Measurements from ENCODE around the gene PRKRIP1. TPM values are rescaled to one million over a fixed set of nuclear protein-coding genes. Genes with fewer than 3 reads are reported as not detected.
"Not testable (repeated sequence)": the region's sequence is repeated elsewhere in the genome, so short reads cannot be mapped to it uniquely, and the experiment has no call there.

The PRKRIP1 gene
- total RNA-seq, 4 donors from 2014 or later = 24.8 to 97.3 (median 33.6) TPM

- WGBS, 2 donors (ENCODE audit: low coverage in 1 of 2) = 90% methylated on average over 3 to 6 of the region's 6 CpGs
- intact Hi-C loops (cut with DNase I; ENCODE audit: low total_unique reads) = no loop called here
Measured at GRCh38 chr7:102452451-102452850, 56.3 kb downstream of the PRKRIP1 start.

GRCh38 chr7:102453319-102453718 lies 57.2 kb downstream of the PRKRIP1 start:
- no peaks in the 10 kb centered on the region for H3K9me3 ChIP-seq
- WGBS, 2 donors (ENCODE audit: low coverage in 1 of 2) = 86 to 100% methylated on average over 1 to 7 of the region's 7 CpGs

More at GRCh38 chr7:102452451-102452850, 56.3 kb downstream of the PRKRIP1 start:
- in situ Hi-C loops (cut with MboI; ENCODE audit: low pct_ligation_motif_present in 1 of 4, low pct_unique_long_range_greater_than_20kb in 1 of 4, low sequenced_read_pairs in 3 of 4) = loop anchor here in 1 of 4 donors (10.0 kb wide), 1 partner anchor 48 kb away; no protein-coding TSS in a partner anchor
- DNase-seq = no peak
- Histone ChIP-seq H3K9me3 (no peaks in the 10 kb centered on the region), H3K27me3 (no peaks in the 10 kb centered on the region), H3K36me3 (peaks cover 0 to 10% (median 5%) of the 10 kb centered on the region in 4 donors), H3K27ac (no peak overlapping the region), H3K4me1 (no peaks in the 10 kb centered on the region), H3K4me3 (no peak overlapping the region)
- TF ChIP-seq, protein P1, sequence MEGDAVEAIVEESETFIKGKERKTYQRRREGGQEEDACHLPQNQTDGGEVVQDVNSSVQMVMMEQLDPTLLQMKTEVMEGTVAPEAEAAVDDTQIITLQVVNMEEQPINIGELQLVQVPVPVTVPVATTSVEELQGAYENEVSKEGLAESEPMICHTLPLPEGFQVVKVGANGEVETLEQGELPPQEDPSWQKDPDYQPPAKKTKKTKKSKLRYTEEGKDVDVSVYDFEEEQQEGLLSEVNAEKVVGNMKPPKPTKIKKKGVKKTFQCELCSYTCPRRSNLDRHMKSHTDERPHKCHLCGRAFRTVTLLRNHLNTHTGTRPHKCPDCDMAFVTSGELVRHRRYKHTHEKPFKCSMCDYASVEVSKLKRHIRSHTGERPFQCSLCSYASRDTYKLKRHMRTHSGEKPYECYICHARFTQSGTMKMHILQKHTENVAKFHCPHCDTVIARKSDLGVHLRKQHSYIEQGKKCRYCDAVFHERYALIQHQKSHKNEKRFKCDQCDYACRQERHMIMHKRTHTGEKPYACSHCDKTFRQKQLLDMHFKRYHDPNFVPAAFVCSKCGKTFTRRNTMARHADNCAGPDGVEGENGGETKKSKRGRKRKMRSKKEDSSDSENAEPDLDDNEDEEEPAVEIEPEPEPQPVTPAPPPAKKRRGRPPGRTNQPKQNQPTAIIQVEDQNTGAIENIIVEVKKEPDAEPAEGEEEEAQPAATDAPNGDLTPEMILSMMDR (IDR thresholded peaks at IDR 0.05) = no peak
- TF ChIP-seq EP300 (IDR thresholded peaks at IDR 0.05; ENCODE audit: low read depth) = no peak
- TF ChIP-seq POLR2AphosphoS5 (IDR thresholded peaks at IDR 0.05) = no peak
- no peak for TF ChIP-seq POLR2A (IDR thresholded peaks at IDR 0.05)

DNA sequence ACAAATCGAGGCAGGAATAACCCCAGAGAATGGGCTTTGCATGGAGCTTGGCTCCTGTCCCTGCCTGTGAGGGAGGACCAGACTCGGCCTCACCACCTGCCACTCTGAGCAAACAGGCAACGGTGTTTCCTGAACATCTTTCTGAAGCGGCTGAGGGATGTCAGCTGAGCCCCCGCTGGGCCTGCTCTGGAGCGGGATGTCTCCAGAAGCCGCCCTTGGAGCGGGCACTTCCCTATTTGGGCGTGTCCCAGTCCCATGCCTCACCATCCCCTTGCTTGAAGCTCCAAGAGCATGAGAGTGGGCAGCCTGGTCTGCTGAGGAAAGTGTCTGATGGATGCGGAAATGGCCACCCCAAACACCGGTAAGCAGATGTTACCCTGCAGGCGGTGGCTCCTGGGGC lies 58.3 kb downstream of the PRKRIP1 start:
- no peaks in the 10 kb centered on the region for H3K9me3 ChIP-seq
- no peaks in the 10 kb centered on the region for H3K27me3 ChIP-seq
- H3K27ac ChIP-seq = no peak overlapping the region
- H3K36me3 ChIP-seq = peaks cover 0 to 28% (median 8%) of the 10 kb centered on the region in 4 donors
- in situ Hi-C loops (cut with MboI; ENCODE audit: low pct_ligation_motif_present in 1 of 4, low pct_unique_long_range_greater_than_20kb in 1 of 4, low sequenced_read_pairs in 3 of 4) (loop anchor here in 1 of 4 donors (10.0 kb wide), 1 partner anchor 50 kb away; no protein-coding TSS in a partner anchor), intact Hi-C loops (cut with DNase I; ENCODE audit: low total_unique reads) (no loop called here)
- no peak overlapping the region for H3K4me3 ChIP-seq
- TF ChIP-seq POLR2A (IDR thresholded peaks at IDR 0.05) (no peak), EP300 (IDR thresholded peaks at IDR 0.05; ENCODE audit: low read depth) (no peak)
- TF ChIP-seq, protein P1 (IDR thresholded peaks at IDR 0.05) = no peak
- DNase-seq = no peak
- 55% methylated on average over 11 of the region's 12 CpGs; no CpG with 5 or more reads in 1 of the 2 donors for WGBS, 2 donors (ENCODE audit: low coverage in 1 of 2)
- H3K4me1 ChIP-seq = no peaks in the 10 kb centered on the region

More at GRCh38 chr7:102453319-102453718, 57.2 kb downstream of the PRKRIP1 start:
- Histone ChIP-seq H3K4me3 (no peak overlapping the region), H3K36me3 (peaks cover 0 to 18% (median 8%) of the 10 kb centered on the region in 4 donors), H3K27ac (no peak overlapping the region), H3K27me3 (no peaks in the 10 kb centered on the region), H3K4me1 (no peaks in the 10 kb centered on the region)
- intact Hi-C loops (cut with DNase I; ENCODE audit: low total_unique reads) (no loop called here), in situ Hi-C loops (cut with MboI; ENCODE audit: low pct_ligation_motif_present in 1 of 4, low pct_unique_long_range_greater_than_20kb in 1 of 4, low sequenced_read_pairs in 3 of 4) (loop anchor here in 1 of 4 donors (10.0 kb wide), 1 partner anchor 49 kb away; no protein-coding TSS in a partner anchor)
- no peak for DNase-seq
- TF ChIP-seq POLR2AphosphoS5 (IDR thresholded peaks at IDR 0.05) (no peak), EP300 (IDR thresholded peaks at IDR 0.05; ENCODE audit: low read depth) (no peak), POLR2A (IDR thresholded peaks at IDR 0.05) (no peak)
- TF ChIP-seq, protein P1 (IDR thresholded peaks at IDR 0.05) = no peak

- H3K27me3 ChIP-seq; DNase-seq; H3K27ac ChIP-seq; intact Hi-C loops (cut with DNase I; ENCODE audit: low total_unique reads); H3K4me1 ChIP-seq; H3K4me3 ChIP-seq; H3K9me3 ChIP-seq: not testable (repeated sequence)
- peaks cover 0 to 28% (median 8%) of the 10 kb centered on the region in 4 donors for H3K36me3 ChIP-seq
- WGBS, 2 donors (ENCODE audit: low coverage in 1 of 2) = 89% methylated on average over 10 of the region's 10 CpGs; no CpG with 5 or more reads in 1 of the 2 donors
- in situ Hi-C loops (cut with MboI; ENCODE audit: low pct_ligation_motif_present in 1 of 4, low pct_unique_long_range_greater_than_20kb in 1 of 4, low sequenced_read_pairs in 3 of 4) = loop anchor here in 1 of 4 donors (10.0 kb wide), 1 partner anchor 50 kb away; no protein-coding TSS in a partner anchor
Measured at GRCh38 chr7:102454932-102455331, 58.8 kb downstream of the PRKRIP1 start.
